ENCODE data around the gene LYPD6B. TPM values are rescaled to one million over a fixed set of nuclear protein-coding genes. Genes with fewer than 3 reads are reported as not detected.
A peak's percentile ranks its signal among the peaks of the same experiment; 100 is the strongest.

Gene LYPD6B
- polyA plus RNA-seq, 1 donor, result 1.4 TPM

GRCh38 chr2:149136111-149136510 lies 97.6 kb downstream of the LYPD6B start:
- H3K9me3 ChIP-seq (ENCODE audit: control insufficient read depth, low read depth, low read length), result no peaks in the 10 kb centered on the region
- WGBS (ENCODE audit: insufficient coverage, low lambda C conversion rate), result no CpG with 5 or more reads among the region's 4 CpGs
- no peaks in the 10 kb centered on the region for H3K27me3 ChIP-seq (ENCODE audit: control insufficient read depth, insufficient read depth, low read length)
- no peak overlapping the region for H3K27ac ChIP-seq (ENCODE audit: low read length)
- H3K4me1 ChIP-seq (ENCODE audit: control insufficient read depth, insufficient read depth, low read length), result no peaks in the 10 kb centered on the region
- DNase-seq, result no peak
- H3K36me3 ChIP-seq (ENCODE audit: control insufficient read depth, insufficient read depth, low read length), result no peaks in the 10 kb centered on the region
- no peak overlapping the region for H3K4me3 ChIP-seq (ENCODE audit: low read length)

- H3K4me1 ChIP-seq (ENCODE audit: control insufficient read depth, insufficient read depth, low read length), result no peaks in the 10 kb centered on the region
- no peak overlapping the region for H3K4me3 ChIP-seq (ENCODE audit: low read length)
- no peaks in the 10 kb centered on the region for H3K27me3 ChIP-seq (ENCODE audit: control insufficient read depth, insufficient read depth, low read length)
- no peaks in the 10 kb centered on the region for H3K36me3 ChIP-seq (ENCODE audit: control insufficient read depth, insufficient read depth, low read length)
- peak; percentile 18 to 66 for DNase-seq
- H3K27ac ChIP-seq (ENCODE audit: low read length), result no peak overlapping the region
- 56% methylated on average over 1 of the region's 5 CpGs for WGBS (ENCODE audit: insufficient coverage, low lambda C conversion rate)
- no peaks in the 10 kb centered on the region for H3K9me3 ChIP-seq (ENCODE audit: control insufficient read depth, low read depth, low read length)
These were observed 102.5 kb downstream of the LYPD6B start for GRCh38 chr2:149141046-149141445.

GRCh38 chr2:149143734-149144133 lies 105.2 kb downstream of the LYPD6B start:
- Histone ChIP-seq H3K4me3 (ENCODE audit: low read length) (no peak overlapping the region), H3K27ac (ENCODE audit: low read length) (no peak overlapping the region), H3K9me3 (ENCODE audit: control insufficient read depth, low read depth, low read length) (no peaks in the 10 kb centered on the region), H3K27me3 (ENCODE audit: control insufficient read depth, insufficient read depth, low read length) (no peaks in the 10 kb centered on the region), H3K4me1 (ENCODE audit: control insufficient read depth, insufficient read depth, low read length) (no peaks in the 10 kb centered on the region), H3K36me3 (ENCODE audit: control insufficient read depth, insufficient read depth, low read length) (no peaks in the 10 kb centered on the region)
- DNase-seq, result no peak
- no CpG with 5 or more reads among the region's 1 CpG for WGBS (ENCODE audit: insufficient coverage, low lambda C conversion rate)

- no peak overlapping the region for H3K27ac ChIP-seq (ENCODE audit: low read length)
- no peaks in the 10 kb centered on the region for H3K27me3 ChIP-seq (ENCODE audit: control insufficient read depth, insufficient read depth, low read length)
- no peaks in the 10 kb centered on the region for H3K4me1 ChIP-seq (ENCODE audit: control insufficient read depth, insufficient read depth, low read length)
- no CpG with 5 or more reads among the region's 10 CpGs for WGBS (ENCODE audit: insufficient coverage, low lambda C conversion rate)
- H3K36me3 ChIP-seq (ENCODE audit: control insufficient read depth, insufficient read depth, low read length), result no peaks in the 10 kb centered on the region
- no peak overlapping the region for H3K4me3 ChIP-seq (ENCODE audit: low read length)
- no peak for DNase-seq
- no peaks in the 10 kb centered on the region for H3K9me3 ChIP-seq (ENCODE audit: control insufficient read depth, low read depth, low read length)
These were observed 107.1 kb downstream of the LYPD6B start for GRCh38 chr2:149145314-149146295.

GRCh38 chr2:149146876-149147275 lies 108.4 kb downstream of the LYPD6B start:
- Histone ChIP-seq H3K27ac (ENCODE audit: low read length) (no peak overlapping the region), H3K4me3 (ENCODE audit: low read length) (no peak overlapping the region), H3K4me1 (ENCODE audit: control insufficient read depth, insufficient read depth, low read length) (no peaks in the 10 kb centered on the region), H3K27me3 (ENCODE audit: control insufficient read depth, insufficient read depth, low read length) (no peaks in the 10 kb centered on the region), H3K36me3 (ENCODE audit: control insufficient read depth, insufficient read depth, low read length) (no peaks in the 10 kb centered on the region), H3K9me3 (ENCODE audit: control insufficient read depth, low read depth, low read length) (no peaks in the 10 kb centered on the region)
- no peak for DNase-seq
- WGBS (ENCODE audit: insufficient coverage, low lambda C conversion rate), result 94% methylated on average over 3 of the region's 8 CpGs

- no peaks in the 10 kb centered on the region for H3K27me3 ChIP-seq (ENCODE audit: control insufficient read depth, insufficient read depth, low read length)
- no peak for DNase-seq
- H3K27ac ChIP-seq (ENCODE audit: low read length), result no peak overlapping the region
- H3K9me3 ChIP-seq (ENCODE audit: control insufficient read depth, low read depth, low read length), result no peaks in the 10 kb centered on the region
- no peak overlapping the region for H3K4me3 ChIP-seq (ENCODE audit: low read length)
- WGBS (ENCODE audit: insufficient coverage, low lambda C conversion rate), result 58% methylated on average over 3 of the region's 6 CpGs
- no peaks in the 10 kb centered on the region for H3K36me3 ChIP-seq (ENCODE audit: control insufficient read depth, insufficient read depth, low read length)
- no peaks in the 10 kb centered on the region for H3K4me1 ChIP-seq (ENCODE audit: control insufficient read depth, insufficient read depth, low read length)
These were observed 109.9 kb downstream of the LYPD6B start for GRCh38 chr2:149148194-149149006.

GRCh38 chr2:149149007-149149297 lies 110.5 kb downstream of the LYPD6B start:
- Histone ChIP-seq H3K36me3 (ENCODE audit: control insufficient read depth, insufficient read depth, low read length) (no peaks in the 10 kb centered on the region), H3K27me3 (ENCODE audit: control insufficient read depth, insufficient read depth, low read length) (no peaks in the 10 kb centered on the region), H3K4me3 (ENCODE audit: low read length) (no peak overlapping the region), H3K9me3 (ENCODE audit: control insufficient read depth, low read depth, low read length) (no peaks in the 10 kb centered on the region), H3K4me1 (ENCODE audit: control insufficient read depth, insufficient read depth, low read length) (no peaks in the 10 kb centered on the region), H3K27ac (ENCODE audit: low read length) (no peak overlapping the region)
- no CpG with 5 or more reads among the region's 4 CpGs for WGBS (ENCODE audit: insufficient coverage, low lambda C conversion rate)
- no peak for DNase-seq

- no peaks in the 10 kb centered on the region for H3K4me1 ChIP-seq (ENCODE audit: control insufficient read depth, insufficient read depth, low read length)
- H3K27ac ChIP-seq (ENCODE audit: low read length), result no peak overlapping the region
- H3K27me3 ChIP-seq (ENCODE audit: control insufficient read depth, insufficient read depth, low read length), result no peaks in the 10 kb centered on the region
- no peak overlapping the region for H3K4me3 ChIP-seq (ENCODE audit: low read length)
- no peak for DNase-seq
- H3K9me3 ChIP-seq (ENCODE audit: control insufficient read depth, low read depth, low read length), result no peaks in the 10 kb centered on the region
- WGBS (ENCODE audit: insufficient coverage, low lambda C conversion rate), result no CpG with 5 or more reads among the region's 2 CpGs
- no peaks in the 10 kb centered on the region for H3K36me3 ChIP-seq (ENCODE audit: control insufficient read depth, insufficient read depth, low read length)
These were observed 114.0 kb downstream of the LYPD6B start for GRCh38 chr2:149152469-149152953.

- H3K4me1 ChIP-seq (ENCODE audit: control insufficient read depth, insufficient read depth, low read length), result no peaks in the 10 kb centered on the region
- peak in 1 of 2 donors; percentile 20 for DNase-seq
- no peak overlapping the region for H3K4me3 ChIP-seq (ENCODE audit: low read length)
- no peak overlapping the region for H3K27ac ChIP-seq (ENCODE audit: low read length)
- no peaks in the 10 kb centered on the region for H3K36me3 ChIP-seq (ENCODE audit: control insufficient read depth, insufficient read depth, low read length)
- H3K27me3 ChIP-seq (ENCODE audit: control insufficient read depth, insufficient read depth, low read length), result no peaks in the 10 kb centered on the region
- H3K9me3 ChIP-seq (ENCODE audit: control insufficient read depth, low read depth, low read length), result no peaks in the 10 kb centered on the region
- no CpG with 5 or more reads among the region's 4 CpGs for WGBS (ENCODE audit: insufficient coverage, low lambda C conversion rate)
These were observed 116.9 kb downstream of the LYPD6B start for GRCh38 chr2:149155196-149155969.

GRCh38 chr2:149155988-149156387 lies 117.5 kb downstream of the LYPD6B start:
- DNase-seq, result no peak
- Histone ChIP-seq H3K27me3 (ENCODE audit: control insufficient read depth, insufficient read depth, low read length) (no peaks in the 10 kb centered on the region), H3K4me3 (ENCODE audit: low read length) (no peak overlapping the region), H3K27ac (ENCODE audit: low read length) (no peak overlapping the region), H3K4me1 (ENCODE audit: control insufficient read depth, insufficient read depth, low read length) (no peaks in the 10 kb centered on the region), H3K9me3 (ENCODE audit: control insufficient read depth, low read depth, low read length) (no peaks in the 10 kb centered on the region), H3K36me3 (ENCODE audit: control insufficient read depth, insufficient read depth, low read length) (no peaks in the 10 kb centered on the region)
- no CpG with 5 or more reads among the region's 2 CpGs for WGBS (ENCODE audit: insufficient coverage, low lambda C conversion rate)
